CD4-positive, alpha-beta memory T cell (primary cell): ENCODE measurements around the gene LARP4B. TPM values are rescaled to one million over a fixed set of nuclear protein-coding genes. Genes with fewer than 3 reads are reported as not detected.
A peak's percentile ranks its signal among the peaks of the same experiment; 100 is the strongest.
"Not testable (repeated sequence)": the region's sequence is repeated elsewhere in the genome, so short reads cannot be mapped to it uniquely, and the experiment has no call there.

Source experiments
- CTCF ChIA-PET: fragments of 350-600 bp; sonication (Branson Sonifier 250); formaldehyde crosslinking; loops from one replicate; lab custom pipeline; 2021; ENCODE audit warnings: inconsistent platforms; ENCODE audit not compliant: partially characterized antibody; lab: Charles Lee
- POLR2A ChIA-PET: fragments of 350-600 bp; sonication (Branson Sonifier 250); formaldehyde crosslinking; loops from one replicate; lab custom pipeline; 2021; ENCODE audit not compliant: partially characterized antibody; lab: Charles Lee
- DNase-seq, 5 donors: peaks; one replicate each; pipeline versions ENCODE4 v3.0.0 to v3.0.0-alpha.2; 2020 to 2022; ENCODE audit warnings: mixed read lengths in 1 of 5
- H3K27ac ChIP-seq: one replicate; pipeline ENCODE4 v1.7.0; 2013; ENCODE audit warnings: low read depth, low read length
- H3K27me3 ChIP-seq: 2 replicates; pipeline ENCODE4 v1.7.0; 2013; ENCODE audit warnings: mild to moderate bottlenecking, low read length, moderate library complexity; ENCODE audit not compliant: insufficient read depth
- H3K36me3 ChIP-seq: 2 replicates; pipeline ENCODE4 v1.7.0; 2013; ENCODE audit warnings: mild to moderate bottlenecking, low read length, moderate library complexity; ENCODE audit not compliant: insufficient read depth
- H3K4me1 ChIP-seq: 2 replicates; pipeline ENCODE4 v1.7.0; 2013; ENCODE audit warnings: mild to moderate bottlenecking, low read length, moderate library complexity; ENCODE audit not compliant: insufficient read depth
- H3K4me3 ChIP-seq, 2 donors: one replicate each; pipeline ENCODE4 v1.7.0; 2013; ENCODE audit warnings: low read length in 2 of 2, mild to moderate bottlenecking in 1 of 2
- H3K9me3 ChIP-seq, 2 donors: one replicate each; pipeline ENCODE4 v1.7.0; 2013; ENCODE audit warnings: low read length in 2 of 2, control low read depth in 1 of 2; ENCODE audit not compliant: control insufficient read depth in 1 of 2
- H3K27ac Mint-ChIP-seq, 7 donors: one replicate each; pipeline ENCODE4 v1.8.0; 2020 to 2021; ENCODE audit warnings: mixed read lengths in 7 of 7, mild to moderate bottlenecking in 6 of 7, inconsistent platforms in 3 of 7, moderate library complexity in 3 of 7
- H3K27me3 Mint-ChIP-seq, 2 donors: one replicate each; pipeline ENCODE4 v1.8.0; 2020 to 2021; ENCODE audit warnings: mixed read lengths in 2 of 2
- H3K36me3 Mint-ChIP-seq, 2 donors: one replicate each; pipeline ENCODE4 v1.8.0; 2020 to 2021; ENCODE audit warnings: mixed read lengths in 2 of 2, inconsistent platforms in 1 of 2, mild to moderate bottlenecking in 1 of 2
- H3K4me1 Mint-ChIP-seq, 4 donors: one replicate each; pipeline ENCODE4 v1.8.0; 2020 to 2021; ENCODE audit warnings: mixed read lengths in 4 of 4, mild to moderate bottlenecking in 1 of 4
- H3K4me3 Mint-ChIP-seq, 8 donors: one replicate each; pipeline ENCODE4 v1.8.0; 2020 to 2021; ENCODE audit warnings: mixed read lengths in 8 of 8, mild to moderate bottlenecking in 7 of 8, moderate library complexity in 6 of 8, inconsistent platforms in 3 of 8
- H3K9me3 Mint-ChIP-seq, 8 donors: one replicate each; pipeline ENCODE4 v1.8.0; 2020 to 2021; ENCODE audit warnings: mixed read lengths in 8 of 8, mild to moderate bottlenecking in 5 of 8, inconsistent platforms in 3 of 8, moderate library complexity in 1 of 8
- intact Hi-C: fragments of 100-400 bp; cut with micrococcal nuclease; formaldehyde crosslinking; loops from one replicate; pipeline ENCODE4 v1.15.1; 2023
- polyA plus RNA-seq, 2 donors: library from polyadenylated mRNA; unstranded; fragments of 300-500 nt; fragmentation: Illumina TruSeq; gene quantifications; one replicate each; pipeline ENCODE4 v1.2.3, GENCODE V29; 2021
- total RNA-seq, 2 experiments: library from RNA; stranded (reverse); gene quantifications; one replicate each; pipeline ENCODE4 v1.2.3, GENCODE V29; 2021

LARP4B gene
- total and polyA plus RNA-seq, 4 experiments from 2014 or later: 13.0 to 99.7 (median 61.9) TPM

DNA sequence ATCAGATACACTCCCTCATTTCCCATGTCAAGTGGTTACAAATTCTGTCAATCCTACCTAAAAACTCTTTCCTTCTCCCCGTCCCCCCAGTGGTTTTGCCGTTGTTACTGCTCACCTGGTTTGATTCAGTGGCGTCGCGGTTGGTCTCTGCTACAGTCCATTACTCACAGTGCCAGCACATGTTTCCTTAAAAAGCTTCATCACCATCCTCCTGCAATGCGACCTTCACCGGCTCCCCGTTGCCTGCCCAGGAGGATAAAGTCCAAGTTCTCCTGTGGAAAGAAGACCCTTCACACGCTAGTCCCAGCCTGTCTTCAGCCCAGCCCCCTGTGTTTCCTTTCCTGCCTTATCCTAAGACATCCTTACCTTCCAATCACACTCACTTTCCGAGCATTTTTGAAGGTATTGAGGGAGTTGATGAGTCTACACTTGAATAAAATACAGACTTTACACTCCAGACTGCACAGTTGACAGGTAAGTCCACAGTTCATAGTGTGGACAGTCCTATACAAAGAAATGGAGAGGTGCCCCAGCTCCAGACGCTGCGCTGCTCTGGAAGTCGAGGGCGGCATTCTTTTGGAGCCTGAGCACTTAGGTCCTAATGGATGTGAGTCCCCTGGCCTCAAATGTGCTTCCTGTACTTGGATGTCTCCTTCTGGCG, 3.4 kb upstream of the LARP4B start:
- intact Hi-C loops: no loop called here
- Histone ChIP-seq H3K36me3 (no peaks in the 10 kb centered on the region), H3K27ac (no peak overlapping the region), H3K4me3 (no peak overlapping the region), H3K9me3 (no peaks in the 10 kb centered on the region), H3K4me1 (peaks cover 16% of the 10 kb centered on the region), H3K27me3 (no peaks in the 10 kb centered on the region)
- ChIA-PET POLR2A (no interaction called here), CTCF (no interaction called here)
- peaks cover 0 to 9% of the 10 kb centered on the region in 2 donors for H3K36me3 Mint-ChIP-seq
- H3K9me3 Mint-ChIP-seq: peaks cover 0 to 4% (median 0%) of the 10 kb centered on the region in 8 donors
- H3K27ac Mint-ChIP-seq: peak overlapping the region in 3 of 7 donors; percentile 6 to 49 (median 46)
- no peaks in the 10 kb centered on the region for H3K27me3 Mint-ChIP-seq
- peak overlapping the region in 2 of 8 donors; percentile 18 to 43 for H3K4me3 Mint-ChIP-seq
- no peak for DNase-seq
- peaks cover 16 to 25% (median 21%) of the 10 kb centered on the region in 4 donors for H3K4me1 Mint-ChIP-seq

DNA sequence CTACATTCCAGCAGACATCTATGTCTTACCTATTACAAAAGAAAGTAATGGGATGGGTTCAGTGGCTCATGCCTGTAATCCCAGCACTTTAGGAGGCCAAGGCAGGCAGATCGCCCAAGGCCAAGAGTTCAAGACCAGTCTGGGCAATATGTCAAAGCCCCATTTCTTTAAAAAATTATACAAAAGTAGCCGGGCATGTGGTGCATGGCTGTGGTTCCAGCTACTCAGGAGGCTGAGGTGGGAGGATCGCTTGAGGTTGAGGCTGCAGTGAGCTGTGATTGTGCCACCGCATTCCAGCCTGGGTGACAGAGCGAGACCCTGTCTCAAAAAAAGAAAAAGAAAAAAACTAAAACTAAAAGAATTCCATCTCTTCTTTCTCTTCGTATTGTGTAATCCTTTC, 2.7 kb upstream of the LARP4B start:
- CTCF ChIA-PET, intact Hi-C loops: not testable (repeated sequence)

DNA sequence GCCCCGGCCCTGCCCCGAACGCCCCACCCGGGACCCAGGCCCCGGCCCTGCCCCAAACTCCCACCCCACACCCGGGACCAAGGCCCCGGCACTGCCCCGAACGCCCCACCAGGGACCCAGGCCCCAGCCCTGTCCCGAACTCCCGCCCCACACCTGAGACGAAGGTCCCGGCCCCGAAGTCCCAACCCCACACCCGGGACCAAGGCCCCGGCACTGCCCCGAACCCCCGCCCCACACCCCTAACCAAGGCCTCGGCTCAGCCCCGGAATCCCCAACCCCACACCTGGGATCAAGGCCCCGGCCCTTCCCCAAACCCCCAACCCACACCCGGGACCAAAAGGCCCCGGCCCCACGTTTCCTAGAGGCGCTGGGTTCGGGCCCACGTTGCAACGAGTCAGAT, 1.1 kb upstream of the LARP4B start:
- POLR2A ChIA-PET: interaction anchor here (1.1 kb wide), 1 partner anchor 117 kb away, joined by 3 read pairs; the partner anchor contains the start of gene IDI1
- Mint-ChIP-seq H3K9me3 (peaks cover 0 to 4% (median 0%) of the 10 kb centered on the region in 8 donors), H3K27ac (peak overlapping the region; percentile 75 to 96 (median 92)), H3K27me3 (no peaks in the 10 kb centered on the region), H3K4me3 (peak overlapping the region; percentile 68 to 85 (median 77)), H3K4me1 (peaks cover 18 to 33% (median 26%) of the 10 kb centered on the region in 4 donors), H3K36me3 (peaks cover 0 to 10% of the 10 kb centered on the region in 2 donors)
- intact Hi-C loops: no loop called here
- Histone ChIP-seq H3K36me3 (no peaks in the 10 kb centered on the region), H3K4me1 (peaks cover 29% of the 10 kb centered on the region), H3K4me3 (no peak overlapping the region), H3K9me3 (no peaks in the 10 kb centered on the region), H3K27me3 (no peaks in the 10 kb centered on the region), H3K27ac (no peak overlapping the region)
- CTCF ChIA-PET: no interaction called here
- no peak for DNase-seq

More for the DNA sequence above, 2.7 kb upstream of the LARP4B start:
- POLR2A ChIA-PET, DNase-seq, H3K27ac ChIP-seq, H3K27me3 Mint-ChIP-seq, H3K36me3 ChIP-seq, H3K4me3 ChIP-seq, H3K9me3 Mint-ChIP-seq, H3K27me3 ChIP-seq, H3K9me3 ChIP-seq: not testable (repeated sequence)
- peak overlapping the region in 4 of 8 donors; percentile 22 to 54 (median 37) for H3K4me3 Mint-ChIP-seq
- peak overlapping the region in 4 of 7 donors; percentile 49 to 92 (median 78) for H3K27ac Mint-ChIP-seq
- peaks cover 18% of the 10 kb centered on the region for H3K4me1 ChIP-seq
- peaks cover 0 to 10% of the 10 kb centered on the region in 2 donors for H3K36me3 Mint-ChIP-seq
- H3K4me1 Mint-ChIP-seq: peaks cover 17 to 27% (median 23%) of the 10 kb centered on the region in 4 donors

DNA sequence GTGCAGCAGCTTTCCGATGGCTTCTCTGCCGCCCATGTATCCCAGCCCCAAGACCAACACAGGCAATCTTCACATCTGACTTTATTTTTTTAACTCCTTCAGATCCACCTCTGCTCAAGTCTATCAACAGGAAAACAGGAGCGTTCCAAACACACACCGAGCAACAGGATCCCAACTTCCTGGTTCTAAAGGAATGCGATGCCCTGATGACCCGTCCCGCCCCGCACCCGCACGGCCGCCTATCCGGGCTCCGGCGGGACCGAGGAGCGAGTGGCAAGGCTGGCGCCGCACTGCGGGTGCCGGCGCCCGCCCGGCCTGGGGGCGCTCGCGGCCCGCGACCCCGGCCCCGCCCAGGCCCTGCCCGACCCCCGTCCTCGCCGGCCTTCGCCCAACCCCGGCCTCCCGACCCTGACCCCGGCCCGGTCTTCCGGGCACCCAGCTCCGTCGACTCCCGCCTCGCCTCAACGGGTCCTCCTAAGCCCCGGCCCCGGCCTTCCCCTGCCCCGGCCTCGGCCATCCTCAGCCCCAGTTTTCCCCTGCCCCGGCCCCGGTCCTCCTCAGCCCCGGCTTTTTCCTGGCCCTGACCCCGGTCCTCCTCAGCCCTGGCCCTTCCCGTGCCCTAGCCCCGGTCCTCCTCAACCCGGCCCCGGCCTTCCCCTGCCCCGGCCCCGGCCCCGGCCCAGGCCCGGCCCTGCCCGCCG, 730 bp downstream of the LARP4B start:
- POLR2A ChIA-PET: interaction anchor here (0.7 to 2.4 kb wide), 8 partner anchors 14 to 459 kb away, joined by 3 to 22 read pairs (median 4); partner anchors contain the start of genes GTPBP4 and IDI1
- Histone ChIP-seq H3K9me3 (no peaks in the 10 kb centered on the region), H3K27ac (peak overlapping the region; percentile 65), H3K27me3 (no peaks in the 10 kb centered on the region), H3K36me3 (no peaks in the 10 kb centered on the region), H3K4me3 (peak overlapping the region; percentile 38 to 67), H3K4me1 (peaks cover 47% of the 10 kb centered on the region)
- Mint-ChIP-seq H3K9me3 (peaks cover 0 to 4% (median 0%) of the 10 kb centered on the region in 8 donors), H3K27me3 (no peaks in the 10 kb centered on the region), H3K4me3 (peak overlapping the region; percentile 93 to 99 (median 95)), H3K36me3 (peaks cover 4 to 19% of the 10 kb centered on the region in 2 donors), H3K4me1 (peaks cover 30 to 51% (median 41%) of the 10 kb centered on the region in 4 donors), H3K27ac (peak overlapping the region; percentile 78 to 98 (median 97))
- CTCF ChIA-PET: interaction anchor here (1.5 kb wide), 1 partner anchor 56 kb away, joined by 6 read pairs; no protein-coding TSS in a partner anchor
- intact Hi-C loops: loop anchor here (1.0 kb wide), 2 partner anchors 58 to 119 kb away; partner anchors contain the start of genes GTPBP4 and IDI1
- peak; percentile 16 to 51 (median 24) for DNase-seq

DNA sequence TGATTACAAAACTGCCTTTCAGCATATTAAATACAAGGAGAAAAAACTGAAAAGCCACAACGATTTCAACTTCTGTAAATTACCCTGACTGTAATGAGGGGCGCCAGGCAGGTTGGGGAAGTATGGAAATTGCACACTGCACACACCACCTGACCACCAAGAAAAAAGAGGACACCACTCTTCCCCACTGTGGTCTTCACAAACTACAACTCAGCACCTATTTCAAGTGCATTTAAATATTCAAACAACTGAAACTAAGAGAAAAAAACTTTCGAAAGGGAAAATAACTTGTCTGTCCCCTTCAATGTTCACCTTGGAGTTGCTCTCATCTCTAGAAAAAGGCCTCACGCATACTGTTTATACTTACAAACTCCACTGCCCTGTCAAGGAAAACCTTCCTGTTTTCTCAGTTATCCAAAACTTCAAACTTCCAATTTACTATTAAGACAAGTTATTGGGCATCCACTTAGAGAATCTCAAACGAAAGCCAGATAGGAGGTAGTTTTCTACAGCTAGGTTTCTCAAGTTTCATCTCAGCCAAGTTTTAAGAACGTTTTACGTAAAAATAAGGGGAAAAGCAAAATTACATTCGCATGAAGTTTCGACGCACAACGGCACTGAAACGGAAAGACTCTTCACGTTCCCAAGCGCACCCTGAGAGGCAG, 1.4 kb downstream of the LARP4B start:
- Mint-ChIP-seq H3K36me3 (peaks cover 4 to 21% of the 10 kb centered on the region in 2 donors), H3K4me3 (peak overlapping the region; percentile 93 to 99 (median 95)), H3K4me1 (peaks cover 31 to 53% (median 43%) of the 10 kb centered on the region in 4 donors), H3K27ac (peak overlapping the region; percentile 78 to 98 (median 97)), H3K9me3 (peaks cover 0 to 4% (median 0%) of the 10 kb centered on the region in 8 donors), H3K27me3 (no peaks in the 10 kb centered on the region)
- CTCF ChIA-PET: interaction anchor here (1.5 kb wide), 1 partner anchor 57 kb away, joined by 6 read pairs; no protein-coding TSS in a partner anchor
- H3K27me3 ChIP-seq: no peaks in the 10 kb centered on the region
- H3K9me3 ChIP-seq: no peaks in the 10 kb centered on the region
- H3K36me3 ChIP-seq: no peaks in the 10 kb centered on the region
- intact Hi-C loops: no loop called here
- H3K4me1 ChIP-seq: peaks cover 51% of the 10 kb centered on the region
- peak overlapping the region; percentile 38 to 67 for H3K4me3 ChIP-seq
- DNase-seq: no peak
- H3K27ac ChIP-seq: peak overlapping the region; percentile 65
- POLR2A ChIA-PET: interaction anchor here (0.7 to 2.4 kb wide), 2 partner anchors 57 to 119 kb away, joined by 4 to 12 read pairs; partner anchors contain the start of genes GTPBP4 and IDI1

DNA sequence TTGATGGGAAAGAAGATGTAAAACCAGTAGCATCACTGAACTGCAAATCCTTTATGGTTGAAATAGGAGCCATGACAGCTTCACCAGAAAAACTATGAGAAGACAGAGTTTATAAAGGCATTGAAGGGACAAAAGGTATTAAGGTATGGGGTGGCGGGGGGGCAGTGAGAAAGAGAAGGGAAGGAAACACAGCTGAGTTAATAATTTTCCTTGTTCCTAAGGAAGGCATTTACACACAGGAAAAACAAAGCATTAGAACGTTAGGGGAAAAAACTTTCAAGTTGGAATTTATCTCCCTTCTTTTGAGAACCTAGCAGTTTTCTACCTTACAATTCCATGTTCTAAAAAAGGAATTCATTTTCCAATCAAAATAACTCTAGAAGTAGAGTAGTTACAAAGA, 4.4 kb downstream of the LARP4B start:
- intact Hi-C loops: no loop called here
- POLR2A ChIA-PET: no interaction called here
- H3K27ac Mint-ChIP-seq: peak overlapping the region in 3 of 7 donors; percentile 19 to 57 (median 43)

More for the DNA sequence above, 4.4 kb downstream of the LARP4B start:
- Mint-ChIP-seq H3K36me3 (peaks cover 11 to 34% of the 10 kb centered on the region in 2 donors), H3K27me3 (no peaks in the 10 kb centered on the region), H3K9me3 (peaks cover 0 to 4% (median 0%) of the 10 kb centered on the region in 8 donors), H3K4me3 (peak overlapping the region in 3 of 8 donors; percentile 25 to 44 (median 33)), H3K4me1 (peaks cover 44 to 69% (median 58%) of the 10 kb centered on the region in 4 donors)
- H3K36me3 ChIP-seq: peaks cover 2% of the 10 kb centered on the region
- no peak overlapping the region for H3K27ac ChIP-seq
- H3K4me3 ChIP-seq: no peak overlapping the region
- CTCF ChIA-PET: no interaction called here
- peaks cover 75% of the 10 kb centered on the region for H3K4me1 ChIP-seq
- no peaks in the 10 kb centered on the region for H3K9me3 ChIP-seq
- H3K27me3 ChIP-seq: no peaks in the 10 kb centered on the region
- DNase-seq: no peak
